ENCODE measurements around the gene POLR3K.

GRCh38 chr16:54237-54581 lies 801 bp upstream of the POLR3K start:
- TF ChIP-seq EZH2 (IDR thresholded peaks at IDR 0.05; ENCODE audit: insufficient read depth, poor library complexity, severe bottlenecking) (no peak), EZH2phosphoT487 (IDR thresholded peaks at IDR 0.05; ENCODE audit: insufficient read depth, low read depth) (no peak)
